Measurements from ENCODE around the gene SIAH1. TPM values are rescaled to one million over a fixed set of nuclear protein-coding genes. Genes with fewer than 3 reads are reported as not detected.

Gene SIAH1
- total and polyA plus RNA-seq, 10 of the 15 experiments (the other 5 are each of a cell fraction or from before 2014, with no cell fraction given), result 5.1 to 21.1 (median 13.9) TPM

DNA sequence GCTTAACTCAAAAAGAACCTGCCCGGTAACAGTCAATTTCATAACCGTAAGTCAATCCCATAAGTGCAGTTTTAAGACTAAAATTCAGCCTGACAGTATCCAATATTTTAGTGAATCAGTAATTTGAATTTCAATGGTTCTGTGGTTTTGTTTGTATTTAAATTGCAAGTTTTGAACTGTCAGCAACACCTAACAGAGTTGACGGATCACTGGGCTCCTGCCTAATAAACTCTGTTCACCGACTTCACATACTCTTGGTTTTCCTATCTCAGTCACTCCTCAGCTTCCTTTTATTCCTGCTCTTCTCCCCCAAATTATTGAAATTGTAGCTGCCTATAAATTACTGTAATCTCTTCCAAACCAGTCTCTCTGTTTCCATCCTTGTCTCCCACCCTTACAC lies 12.5 kb downstream of the SIAH1 start:
- no peaks in the 10 kb centered on the region for H4K20me1 ChIP-seq (ENCODE audit: control insufficient read depth, insufficient read depth)
- no peaks in the 10 kb centered on the region for H3K9me3 ChIP-seq (replicated peaks; ENCODE audit: control insufficient read depth, insufficient read depth, low read length)
- no TSS peak for BruUV-seq (replicated peaks)
- DNase-seq (ENCODE audit: low read depth, low spot score) (no peak), FAIRE-seq (no peak), ATAC-seq (no peak)
- H2AFZ ChIP-seq (ENCODE audit: control insufficient read depth, low read depth, low read length), result no peak overlapping the region
- ChIA-PET SMC1A (ENCODE audit: uncharacterized antibody, unreplicated experiment) (interaction anchor here (0.6 to 1.6 kb wide), 4 partner anchors 11 to 1076 kb away, joined by 3 to 5 read pairs (median 4); no protein-coding TSS in a partner anchor), CTCF (interaction anchor here (0.6 to 1.7 kb wide), 2 partner anchors 251 to 1304 kb away, joined by 3 read pairs; no protein-coding TSS in a partner anchor), RAD21 (ENCODE audit: unreplicated experiment) (no interaction called here), POLR2A (interaction anchor here (1.1 kb wide), 1 partner anchor 13 kb away, joined by 4 read pairs; the partner anchor contains the start of gene SIAH1)
- peaks cover 6% of the 10 kb centered on the region for H3K4me1 ChIP-seq (ENCODE audit: control insufficient read depth, insufficient read depth, low read length)
- H3K36me3 ChIP-seq (ENCODE audit: control insufficient read depth in 2 of 2, insufficient read depth in 2 of 2, low read length in 1 of 2), result no peaks in the 10 kb centered on the region
- TF ChIP-seq ATF7 (IDR thresholded peaks at IDR 0.05; ENCODE audit: low read depth), result no peak
- TF ChIP-seq, protein P1, sequence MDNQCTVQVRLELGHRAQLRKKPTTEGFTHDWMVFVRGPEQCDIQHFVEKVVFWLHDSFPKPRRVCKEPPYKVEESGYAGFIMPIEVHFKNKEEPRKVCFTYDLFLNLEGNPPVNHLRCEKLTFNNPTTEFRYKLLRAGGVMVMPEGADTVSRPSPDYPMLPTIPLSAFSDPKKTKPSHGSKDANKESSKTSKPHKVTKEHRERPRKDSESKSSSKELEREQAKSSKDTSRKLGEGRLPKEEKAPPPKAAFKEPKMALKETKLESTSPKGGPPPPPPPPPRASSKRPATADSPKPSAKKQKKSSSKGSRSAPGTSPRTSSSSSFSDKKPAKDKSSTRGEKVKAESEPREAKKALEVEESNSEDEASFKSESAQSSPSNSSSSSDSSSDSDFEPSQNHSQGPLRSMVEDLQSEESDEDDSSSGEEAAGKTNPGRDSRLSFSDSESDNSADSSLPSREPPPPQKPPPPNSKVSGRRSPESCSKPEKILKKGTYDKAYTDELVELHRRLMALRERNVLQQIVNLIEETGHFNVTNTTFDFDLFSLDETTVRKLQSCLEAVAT (IDR thresholded peaks at IDR 0.05), result peak; percentile 48; the same call in 1 of the 2 replicates
- no peak overlapping the region for H3K4me2 ChIP-seq (ENCODE audit: control insufficient read depth, insufficient read depth)
- no peak overlapping the region for H3K27ac ChIP-seq (ENCODE audit: control insufficient read depth, insufficient read depth)
- no peak overlapping the region for H3K9ac ChIP-seq (ENCODE audit: control insufficient read depth, insufficient read depth, low read length)
- peaks cover 85% of the 10 kb centered on the region for H3K79me2 ChIP-seq (ENCODE audit: control insufficient read depth, insufficient read depth, low read length)
- in situ Hi-C loops (cut with MboI) (no loop called here), intact Hi-C loops (cut with micrococcal nuclease; ENCODE audit: unreplicated experiment) (no loop called here)
- H3K27me3 ChIP-seq (replicated peaks in 1 of 2; ENCODE audit: control insufficient read depth in 2 of 2, insufficient read depth in 2 of 2, low read length in 1 of 2), result no peaks in the 10 kb centered on the region
- no peak overlapping the region for H3K4me3 ChIP-seq
- WGBS (ENCODE audit: insufficient coverage, insufficient replicate concordance, low lambda C conversion rate, missing lambda C conversion rate), result 97% methylated on average over 4 of the region's 4 CpGs

DNA sequence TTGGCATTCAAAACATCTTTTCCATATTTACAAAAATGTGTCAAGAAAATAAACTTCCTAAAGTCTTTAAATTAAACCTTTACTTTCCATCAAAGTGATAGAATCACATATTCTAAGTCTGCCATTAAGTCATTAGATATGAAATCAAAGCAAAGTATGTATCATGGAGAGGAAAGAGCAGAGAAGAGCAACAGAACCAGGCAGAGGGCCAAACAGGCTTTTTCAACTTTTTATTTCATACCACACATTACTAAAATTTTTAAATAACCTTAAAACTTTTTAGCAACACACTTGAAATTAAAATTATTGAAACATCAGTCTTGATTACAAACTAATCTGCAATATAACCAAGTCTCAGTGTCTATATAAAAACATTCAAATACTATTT lies 13.8 kb downstream of the SIAH1 start:
- no TSS peak for BruUV-seq (replicated peaks)
- DNase-seq (ENCODE audit: low read depth, low spot score) (no peak), FAIRE-seq (no peak), ATAC-seq (no peak)
- intact Hi-C loops (cut with micrococcal nuclease; ENCODE audit: unreplicated experiment), result no loop called here
- Histone ChIP-seq H3K9ac (ENCODE audit: control insufficient read depth, insufficient read depth, low read length) (no peak overlapping the region), H3K36me3 (ENCODE audit: control insufficient read depth in 2 of 2, insufficient read depth in 2 of 2, low read length in 1 of 2) (no peaks in the 10 kb centered on the region), H3K4me2 (ENCODE audit: control insufficient read depth, insufficient read depth) (no peak overlapping the region), H3K9me3 (replicated peaks; ENCODE audit: control insufficient read depth, insufficient read depth, low read length) (no peaks in the 10 kb centered on the region), H2AFZ (ENCODE audit: control insufficient read depth, low read depth, low read length) (no peak overlapping the region), H3K4me3 (no peak overlapping the region), H3K79me2 (ENCODE audit: control insufficient read depth, insufficient read depth, low read length) (peaks cover 85% of the 10 kb centered on the region), H3K4me1 (ENCODE audit: control insufficient read depth, insufficient read depth, low read length) (peaks cover 12% of the 10 kb centered on the region), H3K27me3 (replicated peaks in 1 of 2; ENCODE audit: control insufficient read depth in 2 of 2, insufficient read depth in 2 of 2, low read length in 1 of 2) (no peaks in the 10 kb centered on the region), H4K20me1 (ENCODE audit: control insufficient read depth, insufficient read depth) (no peaks in the 10 kb centered on the region), H3K27ac (ENCODE audit: control insufficient read depth, insufficient read depth) (no peak overlapping the region)
- in situ Hi-C loops (cut with MboI), result no loop called here
- CTCF ChIA-PET, result interaction anchor here (1.1 to 1.2 kb wide), 2 partner anchors 17 to 259 kb away, joined by 3 to 4 read pairs; no protein-coding TSS in a partner anchor
- RAD21 ChIA-PET (ENCODE audit: unreplicated experiment), result interaction anchor here (0.5 kb wide), 1 partner anchor 114 kb away, joined by 3 read pairs; no protein-coding TSS in a partner anchor
- SMC1A ChIA-PET (ENCODE audit: uncharacterized antibody, unreplicated experiment), result interaction anchor here (0.7 to 7.5 kb wide), 4 partner anchors 9 to 155 kb away, joined by 3 to 52 read pairs (median 3); no protein-coding TSS in a partner anchor
- POLR2A ChIA-PET, result interaction anchor here (0.6 to 1.2 kb wide), 4 partner anchors 11 to 103 kb away, joined by 3 to 5 read pairs (median 4); no protein-coding TSS in a partner anchor
- TF ChIP-seq TAF1 (IDR thresholded peaks at IDR 0.05; ENCODE audit: borderline replicate concordance, low read depth, low read length) (no peak), FOS (IDR thresholded peaks at IDR 0.05; ENCODE audit: borderline replicate concordance, extremely low read depth, insufficient read length) (no peak), GATAD2B (conservative IDR thresholded peaks at IDR 0.05; ENCODE audit: low read depth) (no peak), CBFB (IDR thresholded peaks at IDR 0.05; ENCODE audit: low read depth) (no peak), BACH1 (IDR thresholded peaks at IDR 0.05; ENCODE audit: borderline replicate concordance) (no peak), IKZF1 (conservative IDR thresholded peaks at IDR 0.05) (no peak), CHD1 (IDR thresholded peaks at IDR 0.05; ENCODE audit: low read depth, low read length) (no peak)
- TF ChIP-seq, protein P2, sequence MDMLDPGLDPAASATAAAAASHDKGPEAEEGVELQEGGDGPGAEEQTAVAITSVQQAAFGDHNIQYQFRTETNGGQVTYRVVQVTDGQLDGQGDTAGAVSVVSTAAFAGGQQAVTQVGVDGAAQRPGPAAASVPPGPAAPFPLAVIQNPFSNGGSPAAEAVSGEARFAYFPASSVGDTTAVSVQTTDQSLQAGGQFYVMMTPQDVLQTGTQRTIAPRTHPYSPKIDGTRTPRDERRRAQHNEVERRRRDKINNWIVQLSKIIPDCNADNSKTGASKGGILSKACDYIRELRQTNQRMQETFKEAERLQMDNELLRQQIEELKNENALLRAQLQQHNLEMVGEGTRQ (IDR thresholded peaks at IDR 0.05; ENCODE audit: borderline replicate concordance, low read depth, low read length), result no peak
- TF ChIP-seq, protein P3, sequence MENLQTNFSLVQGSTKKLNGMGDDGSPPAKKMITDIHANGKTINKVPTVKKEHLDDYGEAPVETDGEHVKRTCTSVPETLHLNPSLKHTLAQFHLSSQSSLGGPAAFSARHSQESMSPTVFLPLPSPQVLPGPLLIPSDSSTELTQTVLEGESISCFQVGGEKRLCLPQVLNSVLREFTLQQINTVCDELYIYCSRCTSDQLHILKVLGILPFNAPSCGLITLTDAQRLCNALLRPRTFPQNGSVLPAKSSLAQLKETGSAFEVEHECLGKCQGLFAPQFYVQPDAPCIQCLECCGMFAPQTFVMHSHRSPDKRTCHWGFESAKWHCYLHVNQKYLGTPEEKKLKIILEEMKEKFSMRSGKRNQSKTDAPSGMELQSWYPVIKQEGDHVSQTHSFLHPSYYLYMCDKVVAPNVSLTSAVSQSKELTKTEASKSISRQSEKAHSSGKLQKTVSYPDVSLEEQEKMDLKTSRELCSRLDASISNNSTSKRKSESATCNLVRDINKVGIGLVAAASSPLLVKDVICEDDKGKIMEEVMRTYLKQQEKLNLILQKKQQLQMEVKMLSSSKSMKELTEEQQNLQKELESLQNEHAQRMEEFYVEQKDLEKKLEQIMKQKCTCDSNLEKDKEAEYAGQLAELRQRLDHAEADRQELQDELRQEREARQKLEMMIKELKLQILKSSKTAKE (IDR thresholded peaks at IDR 0.05; ENCODE audit: low read depth, poor library complexity, severe bottlenecking), result no peak
- TF ChIP-seq, protein P4, sequence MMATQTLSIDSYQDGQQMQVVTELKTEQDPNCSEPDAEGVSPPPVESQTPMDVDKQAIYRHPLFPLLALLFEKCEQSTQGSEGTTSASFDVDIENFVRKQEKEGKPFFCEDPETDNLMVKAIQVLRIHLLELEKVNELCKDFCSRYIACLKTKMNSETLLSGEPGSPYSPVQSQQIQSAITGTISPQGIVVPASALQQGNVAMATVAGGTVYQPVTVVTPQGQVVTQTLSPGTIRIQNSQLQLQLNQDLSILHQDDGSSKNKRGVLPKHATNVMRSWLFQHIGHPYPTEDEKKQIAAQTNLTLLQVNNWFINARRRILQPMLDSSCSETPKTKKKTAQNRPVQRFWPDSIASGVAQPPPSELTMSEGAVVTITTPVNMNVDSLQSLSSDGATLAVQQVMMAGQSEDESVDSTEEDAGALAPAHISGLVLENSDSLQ (IDR thresholded peaks at IDR 0.05), result no peak

Measured in GM12878 (cell line).